ENCODE measurements around the gene ARHGAP1.

GRCh38 chr11:46680815-46681214 lies 19.6 kb downstream of the ARHGAP1 start:
- no peak for TF ChIP-seq CTCF (conservative IDR thresholded peaks at IDR 0.05; ENCODE audit: low read depth, low read length)
- no peak for TF ChIP-seq RCOR1 (IDR thresholded peaks at IDR 0.05; ENCODE audit: insufficient replicate concordance, low read length)
- no peak for TF ChIP-seq MAFK (IDR thresholded peaks at IDR 0.05; ENCODE audit: low read depth, low read length)
- no peak for TF ChIP-seq SMC3 (IDR thresholded peaks at IDR 0.05; ENCODE audit: low read depth, low read length)
- TF ChIP-seq MAZ (IDR thresholded peaks at IDR 0.05; ENCODE audit: borderline replicate concordance, low read depth, low read length) = no peak
- no peak for TF ChIP-seq USF2 (IDR thresholded peaks at IDR 0.05; ENCODE audit: low read depth, low read length)
- TF ChIP-seq POLR2A (IDR thresholded peaks at IDR 0.05; ENCODE audit: low read depth, low read length) = no peak
- no peak for TF ChIP-seq BHLHE40 (IDR thresholded peaks at IDR 0.05; ENCODE audit: low read depth, low read length)
- TF ChIP-seq MXI1 (IDR thresholded peaks at IDR 0.05; ENCODE audit: borderline replicate concordance, low read depth, low read length) = no peak
